GM12874 (cell line): ENCODE measurements around the gene ST8SIA1.

ENCODE experiments used
- TF ChIP-seq, protein P1 (sequence below): IDR thresholded peaks from 2 replicates; pipeline ENCODE4 v1.5.1; 2011; ENCODE audit warnings: low read depth, mild to moderate bottlenecking, control low read depth, low read length, moderate library complexity; ENCODE audit not compliant: insufficient read depth

Gene ST8SIA1

GRCh38 chr12:22360774-22361173, 26.3 kb upstream of the ST8SIA1 start:
- TF ChIP-seq, protein P1, sequence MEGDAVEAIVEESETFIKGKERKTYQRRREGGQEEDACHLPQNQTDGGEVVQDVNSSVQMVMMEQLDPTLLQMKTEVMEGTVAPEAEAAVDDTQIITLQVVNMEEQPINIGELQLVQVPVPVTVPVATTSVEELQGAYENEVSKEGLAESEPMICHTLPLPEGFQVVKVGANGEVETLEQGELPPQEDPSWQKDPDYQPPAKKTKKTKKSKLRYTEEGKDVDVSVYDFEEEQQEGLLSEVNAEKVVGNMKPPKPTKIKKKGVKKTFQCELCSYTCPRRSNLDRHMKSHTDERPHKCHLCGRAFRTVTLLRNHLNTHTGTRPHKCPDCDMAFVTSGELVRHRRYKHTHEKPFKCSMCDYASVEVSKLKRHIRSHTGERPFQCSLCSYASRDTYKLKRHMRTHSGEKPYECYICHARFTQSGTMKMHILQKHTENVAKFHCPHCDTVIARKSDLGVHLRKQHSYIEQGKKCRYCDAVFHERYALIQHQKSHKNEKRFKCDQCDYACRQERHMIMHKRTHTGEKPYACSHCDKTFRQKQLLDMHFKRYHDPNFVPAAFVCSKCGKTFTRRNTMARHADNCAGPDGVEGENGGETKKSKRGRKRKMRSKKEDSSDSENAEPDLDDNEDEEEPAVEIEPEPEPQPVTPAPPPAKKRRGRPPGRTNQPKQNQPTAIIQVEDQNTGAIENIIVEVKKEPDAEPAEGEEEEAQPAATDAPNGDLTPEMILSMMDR = no peak

DNA sequence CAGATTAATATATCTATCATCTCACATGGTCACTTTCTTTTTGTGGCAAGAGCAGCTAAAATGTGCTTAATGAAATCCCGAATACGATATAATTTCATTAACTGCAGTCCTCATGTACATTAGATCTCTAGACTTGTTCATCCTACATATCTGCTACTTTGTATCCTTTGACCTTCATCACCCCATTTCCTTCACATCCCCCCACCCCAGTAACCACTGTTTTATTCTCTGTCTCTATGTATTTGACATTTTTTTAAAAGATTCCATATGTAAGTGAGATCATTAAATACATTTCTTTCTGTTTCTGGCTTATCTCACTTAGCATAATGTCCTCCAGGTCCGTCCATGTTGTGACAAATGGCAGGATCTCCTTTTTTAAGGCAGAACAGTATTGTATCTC, 23.0 kb upstream of the ST8SIA1 start:
- TF ChIP-seq, protein P1 = no peak

GRCh38 chr12:22356231-22356630, 21.7 kb upstream of the ST8SIA1 start:
- TF ChIP-seq, protein P1 = no peak

- TF ChIP-seq, protein P1 = no peak
These were observed 20.6 kb upstream of the ST8SIA1 start for GRCh38 chr12:22355011-22355580.

DNA sequence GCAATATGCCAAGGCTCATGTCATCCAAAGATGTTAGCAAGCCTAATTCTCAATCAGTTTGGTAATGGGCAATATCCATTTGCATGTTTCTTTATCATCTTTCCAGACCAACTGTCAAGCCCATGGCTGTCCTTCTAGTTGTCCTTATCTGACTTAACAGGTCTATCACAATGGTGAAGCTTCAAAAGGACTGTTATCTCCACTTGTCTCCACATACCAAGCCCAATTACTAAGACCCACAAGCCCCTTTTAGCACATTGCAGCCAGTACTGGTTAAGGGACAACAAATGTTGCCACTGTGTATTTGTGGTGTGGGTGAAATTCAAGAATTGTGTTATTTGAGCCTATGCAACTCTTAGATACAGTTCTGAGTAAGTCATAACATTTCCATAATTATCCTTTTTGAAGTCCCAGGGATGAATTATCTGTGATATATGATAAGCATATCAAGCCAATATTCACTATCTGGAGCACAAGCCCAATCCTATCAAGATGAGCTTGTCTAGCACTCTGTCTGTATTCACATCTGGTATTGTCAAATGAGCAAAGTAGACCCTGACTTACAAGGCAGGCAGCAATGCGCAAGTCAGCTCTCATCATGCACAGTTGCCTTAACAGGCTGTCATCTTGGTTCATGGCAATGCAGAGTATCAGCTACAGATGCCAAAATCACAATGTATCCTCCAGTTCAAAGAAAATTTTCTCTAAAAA, 19.3 kb upstream of the ST8SIA1 start:
- TF ChIP-seq, protein P1 = no peak

GRCh38 chr12:22350886-22351285, 16.4 kb upstream of the ST8SIA1 start:
- TF ChIP-seq, protein P1 = no peak

GRCh38 chr12:22348208-22348607, 13.7 kb upstream of the ST8SIA1 start:
- TF ChIP-seq, protein P1 = no peak
